ENCODE data around the gene ZNF891.

Gene ZNF891

DNA sequence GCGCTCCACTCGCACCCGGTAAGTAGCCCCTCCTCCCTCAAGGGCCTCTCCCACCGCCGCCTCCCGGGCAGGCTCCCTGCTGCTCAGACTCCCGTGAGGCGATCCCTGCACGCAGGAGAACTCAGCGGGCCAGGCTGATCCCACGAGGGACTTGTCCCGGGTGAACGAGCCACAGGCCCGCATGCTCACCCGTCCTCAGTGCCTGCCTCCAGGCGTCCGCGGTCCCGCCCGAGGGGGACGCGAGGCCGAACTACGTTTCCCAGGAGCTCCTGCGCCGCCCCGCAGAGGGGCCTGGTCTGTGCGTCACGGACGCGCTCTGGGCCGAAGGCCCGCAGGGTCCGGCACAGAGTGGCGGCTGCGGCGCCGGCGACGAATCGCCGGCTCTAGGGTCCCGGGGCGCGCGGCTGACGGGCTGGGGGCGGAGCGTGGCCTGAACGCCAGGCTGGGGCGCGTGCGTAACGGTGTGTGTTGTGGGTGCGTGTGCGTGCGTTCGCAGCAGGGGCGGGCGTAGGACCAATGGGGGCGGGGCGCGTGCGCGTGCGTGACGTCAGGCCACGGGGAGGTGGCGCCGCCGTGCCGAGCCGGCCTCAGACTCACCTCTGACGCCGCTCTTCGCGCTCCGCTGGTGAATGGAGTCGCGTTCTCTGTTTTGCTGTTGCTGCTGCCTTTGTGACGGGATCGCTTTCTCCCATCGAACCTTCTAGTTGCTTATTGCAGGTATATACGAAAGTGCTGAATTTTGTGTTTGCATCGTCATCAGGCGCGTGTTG lies at the start of gene ZNF891, which contains the start of gene ZNF10:
Gene ZNF891 (minus strand): TSS at position 237 of the 770 bp plus-strand sequence. CDS start 8,356 bp downstream, outside the sequence.
Gene ZNF10 (plus strand): TSS at position 590 of the 770 bp plus-strand sequence. CDS start 13,866 bp downstream, outside the sequence.
- DNase-seq, result peak; percentile 96

GRCh38 chr12:133174901-133175300 lies 44.8 kb upstream of the ZNF891 start:
- no peak for DNase-seq

- no peak for DNase-seq
These were observed 42.4 kb upstream of the ZNF891 start for GRCh38 chr12:133172491-133172890.

- no peak for DNase-seq
These were observed 35.7 kb upstream of the ZNF891 start for GRCh38 chr12:133165776-133166175.

DNA sequence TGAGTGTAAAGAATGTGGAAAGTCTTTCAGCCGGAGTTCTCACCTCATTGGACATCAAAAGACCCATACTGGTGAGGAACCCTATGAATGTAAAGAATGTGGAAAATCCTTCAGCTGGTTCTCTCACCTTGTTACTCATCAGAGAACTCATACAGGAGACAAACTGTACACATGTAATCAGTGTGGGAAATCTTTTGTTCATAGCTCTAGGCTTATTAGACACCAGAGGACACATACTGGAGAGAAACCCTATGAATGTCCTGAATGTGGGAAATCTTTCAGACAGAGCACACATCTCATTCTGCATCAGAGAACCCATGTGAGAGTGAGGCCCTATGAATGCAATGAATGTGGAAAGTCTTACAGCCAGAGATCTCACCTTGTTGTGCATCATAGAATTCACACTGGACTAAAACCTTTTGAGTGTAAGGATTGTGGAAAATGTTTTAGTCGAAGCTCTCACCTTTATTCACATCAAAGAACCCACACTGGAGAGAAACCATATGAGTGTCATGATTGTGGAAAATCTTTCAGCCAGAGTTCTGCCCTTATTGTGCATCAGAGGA lies 26.1 kb upstream of the ZNF891 start:
- DNase-seq, result no peak

GRCh38 chr12:133145981-133146380 lies 15.9 kb upstream of the ZNF891 start:
- no peak for DNase-seq

GRCh38 chr12:133135747-133136146 lies 5.7 kb upstream of the ZNF891 start:
- DNase-seq, result no peak

DNA sequence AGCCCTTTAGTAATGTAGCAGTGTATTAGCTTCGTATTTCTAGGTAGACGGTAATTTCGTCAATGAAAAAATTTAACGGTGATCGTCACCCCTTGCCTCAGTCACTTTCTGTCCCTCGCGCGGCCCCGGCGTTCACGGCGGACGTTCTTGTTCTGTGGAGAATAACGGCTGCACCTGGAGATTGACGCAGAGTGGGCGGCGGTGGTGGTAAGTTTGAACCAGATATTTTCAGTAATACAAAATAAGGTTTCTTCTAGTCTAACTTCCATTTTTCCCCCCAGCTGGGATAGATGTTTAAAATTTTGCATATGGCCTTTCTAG lies 694 bp upstream of the ZNF891 start:
- no peak for DNase-seq

DNA sequence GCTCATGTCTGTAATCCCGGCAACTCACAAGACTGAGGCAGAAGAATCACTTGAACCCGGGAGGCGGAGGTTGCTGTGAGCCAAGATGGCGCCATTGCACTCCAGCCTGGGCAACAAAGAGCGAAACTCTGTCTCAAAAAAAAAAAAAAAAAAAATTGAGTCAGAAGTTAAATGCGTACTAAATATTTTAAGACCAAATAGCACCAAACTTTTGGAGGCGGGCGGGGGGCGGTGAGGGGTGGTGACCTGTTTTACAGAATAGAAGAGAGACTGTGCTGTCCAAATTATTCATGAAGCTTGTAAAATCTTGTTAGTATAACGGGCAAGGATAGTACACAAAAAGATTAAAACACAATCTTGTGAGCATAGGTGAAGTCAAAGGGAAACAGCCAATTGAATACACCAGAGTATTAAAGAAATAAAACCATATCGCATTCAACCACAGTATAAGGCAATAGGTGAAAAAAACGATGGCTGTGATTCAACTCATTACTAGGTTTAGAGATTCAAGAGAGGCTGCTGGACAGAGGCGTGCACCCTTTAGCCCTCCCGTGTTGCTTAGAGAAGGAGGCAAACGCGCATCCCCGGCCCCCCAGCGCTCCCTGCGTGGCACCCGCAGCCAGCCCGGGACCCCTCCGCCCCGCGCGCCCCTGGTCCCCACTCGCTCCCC lies 571 bp downstream of the ZNF891 start:
- DNase-seq, result no peak

DNA sequence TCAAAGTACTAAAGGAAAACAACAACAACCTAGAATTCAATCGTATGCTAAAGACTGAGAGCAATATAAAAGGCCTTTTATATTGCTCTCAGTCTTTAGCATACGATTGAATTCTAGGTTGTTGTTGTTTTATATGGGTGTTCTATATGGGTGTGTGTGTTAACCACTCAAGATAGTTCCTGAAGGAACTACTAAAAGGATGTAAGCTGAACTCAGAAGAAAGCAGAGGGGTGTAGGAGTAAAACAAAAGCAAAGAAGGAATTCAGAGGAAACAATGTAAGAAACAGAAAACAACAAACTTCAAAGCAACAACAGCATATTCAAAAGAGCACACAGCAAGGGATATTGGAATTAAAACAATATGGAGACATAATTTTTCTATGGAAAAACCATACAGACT lies 5.4 kb downstream of the ZNF891 start:
- DNase-seq, result no peak

- DNase-seq, result no peak
These were observed 9.5 kb downstream of the ZNF891 start for GRCh38 chr12:133120385-133121191.

- no peak for DNase-seq
These were observed 21.9 kb downstream of the ZNF891 start for GRCh38 chr12:133108150-133108549.

- DNase-seq, result no peak
These were observed 23.0 kb downstream of the ZNF891 start for GRCh38 chr12:133107121-133107520.

DNA sequence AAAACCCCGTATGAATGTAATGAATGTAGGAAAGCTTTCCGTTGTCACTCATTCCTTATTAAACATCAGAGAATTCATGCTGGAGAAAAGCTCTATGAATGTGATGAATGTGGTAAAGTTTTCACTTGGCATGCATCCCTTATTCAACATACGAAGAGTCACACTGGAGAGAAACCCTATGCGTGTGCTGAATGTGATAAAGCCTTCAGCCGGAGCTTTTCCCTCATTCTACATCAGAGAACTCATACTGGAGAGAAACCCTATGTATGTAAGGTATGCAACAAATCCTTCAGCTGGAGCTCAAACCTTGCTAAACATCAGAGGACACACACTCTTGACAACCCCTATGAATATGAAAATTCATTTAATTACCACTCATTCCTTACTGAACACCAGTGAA lies 23.8 kb downstream of the ZNF891 start:
- DNase-seq, result no peak

DNA sequence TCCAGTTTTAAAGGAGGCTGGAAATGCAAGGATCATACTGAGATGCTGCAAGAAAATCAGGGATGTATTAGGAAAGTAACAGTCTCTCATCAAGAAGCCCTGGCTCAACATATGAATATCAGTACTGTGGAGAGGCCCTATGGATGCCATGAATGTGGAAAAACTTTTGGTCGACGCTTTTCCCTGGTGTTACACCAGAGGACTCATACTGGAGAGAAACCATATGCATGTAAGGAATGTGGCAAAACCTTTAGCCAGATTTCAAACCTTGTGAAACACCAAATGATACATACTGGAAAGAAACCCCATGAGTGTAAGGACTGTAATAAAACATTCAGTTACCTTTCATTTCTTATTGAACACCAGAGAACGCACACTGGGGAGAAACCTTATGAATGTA lies 24.5 kb downstream of the ZNF891 start:
- DNase-seq, result no peak

DNA sequence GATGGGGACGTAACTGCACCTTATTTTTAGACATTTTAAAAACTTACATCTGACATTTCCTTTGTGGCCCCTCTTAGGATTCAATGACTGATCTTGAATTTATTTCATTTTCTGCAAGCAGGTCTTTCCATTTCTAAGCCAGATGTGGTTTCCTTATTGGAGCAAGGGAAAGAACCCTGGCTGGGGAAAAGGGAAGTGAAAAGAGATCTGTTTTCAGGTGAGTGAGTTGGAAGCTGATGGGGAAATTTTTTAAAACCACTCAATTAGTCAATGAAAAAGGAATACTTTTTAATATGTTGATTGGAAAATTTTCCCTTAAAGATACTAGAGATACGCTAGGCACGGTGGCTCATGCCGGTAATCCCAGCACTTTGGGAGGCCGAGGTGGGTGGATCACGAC lies 46.7 kb downstream of the ZNF891 start:
- DNase-seq, result no peak

DNA sequence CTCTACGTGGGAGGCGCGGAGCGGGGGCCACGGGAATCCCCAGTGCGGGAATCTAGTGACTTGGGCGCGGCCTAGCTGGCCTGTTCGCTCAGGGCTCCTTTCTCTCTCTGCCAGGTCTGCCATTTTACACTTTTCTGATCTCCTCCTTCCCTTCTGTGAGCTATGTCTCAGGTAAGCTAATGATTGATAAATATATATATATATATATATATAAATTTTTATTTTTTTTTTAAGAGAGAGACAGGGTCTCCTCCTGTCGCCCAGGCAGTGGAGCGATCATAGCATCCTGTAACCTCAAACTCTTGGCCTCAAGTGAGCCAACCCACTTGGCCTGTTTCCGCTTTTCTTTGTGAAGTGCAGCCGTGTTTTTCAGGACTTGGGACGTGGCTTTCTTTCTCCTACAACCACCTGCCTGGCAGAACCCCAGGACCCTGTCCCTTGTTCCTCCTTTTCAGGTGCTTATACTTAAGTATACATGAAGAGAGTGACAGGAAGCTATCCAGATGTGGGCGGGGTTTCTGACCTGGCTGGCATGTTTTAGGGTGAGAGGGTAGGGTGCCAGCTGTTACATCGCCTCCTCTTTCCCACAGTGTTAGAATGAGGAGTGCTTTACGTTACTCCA lies 48.8 kb downstream of the ZNF891 start:
- DNase-seq, result no peak

- peak; percentile 98 for DNase-seq
These were observed 49.5 kb downstream of the ZNF891 start, which contains the start of gene ZNF140 for GRCh38 chr12:133080368-133081158. TSS of gene ZNF140 (plus strand) at chr12:133080923. CDS start at chr12:133081321, 398 bp downstream.

GRCh38 chr12:133080026-133080367 lies 50.1 kb downstream of the ZNF891 start:
- peak; percentile 98 for DNase-seq

DNA sequence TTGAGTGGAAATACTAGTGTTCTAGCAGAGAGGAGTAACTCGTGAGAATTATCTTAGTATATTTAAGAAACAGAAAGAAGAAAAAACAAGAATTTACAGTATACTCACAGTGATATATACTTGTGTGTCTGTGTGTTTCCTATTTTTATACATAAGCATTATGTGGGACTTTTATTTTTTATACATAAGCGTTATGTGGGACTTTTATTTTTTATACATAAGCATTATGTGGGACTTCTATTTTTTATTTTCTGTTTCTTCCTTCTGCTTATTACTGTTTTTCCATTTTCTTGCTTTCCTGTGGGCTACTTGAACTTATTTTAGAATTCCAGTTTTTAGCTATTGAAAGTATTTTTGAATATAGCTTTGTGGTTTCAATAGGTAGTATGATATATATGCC lies 56.2 kb downstream of the ZNF891 start:
- no peak for DNase-seq

DNA sequence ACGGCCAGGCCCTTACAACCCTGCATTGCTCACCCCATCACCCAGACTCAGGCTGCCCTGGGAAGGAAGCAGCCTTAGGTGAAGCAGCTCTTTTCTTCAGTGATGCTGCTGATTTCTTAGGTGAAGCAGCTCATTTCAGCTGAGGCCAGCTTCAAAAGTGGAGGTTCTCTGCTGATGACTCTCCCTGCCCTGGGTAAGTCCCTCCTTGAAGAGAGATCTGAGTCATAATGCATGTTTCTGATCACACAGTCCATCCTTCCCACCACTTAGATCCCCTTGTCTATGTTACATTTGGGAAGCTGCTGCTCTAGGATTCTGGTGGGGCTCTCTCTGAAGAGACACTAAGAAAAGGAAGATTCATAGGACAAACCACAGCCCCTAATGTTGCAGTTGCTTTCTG lies 66.5 kb downstream of the ZNF891 start:
- no peak for DNase-seq

DNA sequence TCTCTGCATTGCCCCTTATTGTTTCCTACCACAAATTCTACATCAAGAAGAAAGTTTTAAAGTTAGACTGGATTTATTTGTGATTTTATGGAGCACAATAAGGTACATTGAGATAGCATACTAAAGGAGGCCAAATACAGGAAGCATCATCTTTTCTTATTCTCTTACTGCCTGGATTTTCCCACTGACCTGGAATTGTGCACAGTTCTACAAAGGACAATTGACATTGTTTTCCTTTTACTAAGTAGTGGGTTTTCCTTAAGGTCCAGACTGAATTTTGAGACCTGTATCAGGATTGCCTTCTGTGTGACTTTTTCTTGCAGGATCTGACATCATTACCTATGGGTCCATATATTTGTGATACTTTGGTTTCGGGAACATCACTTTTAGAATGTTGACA lies 68.1 kb downstream of the ZNF891 start:
- no peak for DNase-seq

Data from CD4-positive, alpha-beta T cell treated with Interleukin-21 for 1 hour (primary cell).